ENCODE results near the gene GNAQ. TPM values are rescaled to one million over a fixed set of nuclear protein-coding genes. Genes with fewer than 3 reads are reported as not detected.
"Not testable (repeated sequence)": the region's sequence is repeated elsewhere in the genome, so short reads cannot be mapped to it uniquely, and the experiment has no call there.

Gene GNAQ
- total RNA-seq, 1 experiment from 2014 or later = 0.51 TPM

DNA sequence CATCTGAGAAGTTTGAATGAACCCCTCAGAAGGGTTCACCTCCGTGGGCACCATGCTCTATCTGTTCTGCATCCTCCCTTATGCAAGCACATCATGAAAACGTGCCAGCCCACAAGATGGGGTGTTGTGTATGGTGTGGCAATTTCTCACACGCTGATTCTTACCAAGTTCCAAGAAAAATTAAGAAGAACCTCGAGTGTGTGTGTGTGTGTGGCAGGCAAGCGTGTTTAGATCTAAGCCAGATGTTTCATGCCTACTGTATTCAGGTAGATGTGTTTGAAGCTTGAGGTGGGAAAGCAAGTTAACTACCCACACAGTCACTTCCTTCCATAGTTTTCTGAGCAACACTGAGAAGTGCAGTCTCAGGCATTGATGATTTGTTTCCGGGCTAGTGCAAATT lies 305.8 kb downstream of the GNAQ start:
- DNase-seq (no peak), ATAC-seq (no peak)
- Histone ChIP-seq H3K4me1 (ENCODE audit: insufficient read depth, low read length) (no peaks in the 10 kb centered on the region), H3K36me3 (ENCODE audit: low read depth, low read length) (no peaks in the 10 kb centered on the region), H3K79me2 (ENCODE audit: low read length) (no peaks in the 10 kb centered on the region), H3F3A (ENCODE audit: low read length, unreplicated experiment) (no peaks in the 10 kb centered on the region), H3K4me2 (ENCODE audit: low read length) (no peak overlapping the region), H3K9me2 (replicated peaks; ENCODE audit: low read length) (no peaks in the 10 kb centered on the region), H3K27me3 (ENCODE audit: low read length) (no peaks in the 10 kb centered on the region), H3K9me3 (ENCODE audit: low read length) (no peaks in the 10 kb centered on the region), H3K27ac (ENCODE audit: low read length) (no peak overlapping the region), H4K20me1 (ENCODE audit: low read length) (no peaks in the 10 kb centered on the region), H2AFZ (ENCODE audit: low read length) (no peak overlapping the region), H3K9ac (ENCODE audit: low read length) (no peak overlapping the region), H3K4me3 (ENCODE audit: low read length) (no peak overlapping the region)
- intact Hi-C loops (cut with micrococcal nuclease) = no loop called here
- ChIA-PET POLR2A (ENCODE audit: unreplicated experiment) (no interaction called here), CTCF (no interaction called here)
- no TSS peak for BruUV-seq (replicated peaks)
- TF ChIP-seq EZH2phosphoT487 (IDR thresholded peaks at IDR 0.05; ENCODE audit: borderline replicate concordance, low read length) = no peak

GRCh38 chr9:77725046-77725694 lies 306.4 kb downstream of the GNAQ start:
- Histone ChIP-seq H3K4me1 (ENCODE audit: insufficient read depth, low read length) (no peaks in the 10 kb centered on the region), H3K27ac (ENCODE audit: low read length) (no peak overlapping the region), H2AFZ (ENCODE audit: low read length) (no peak overlapping the region), H4K20me1 (ENCODE audit: low read length) (no peaks in the 10 kb centered on the region), H3K4me3 (ENCODE audit: low read length) (no peak overlapping the region), H3K9me3 (ENCODE audit: low read length) (no peaks in the 10 kb centered on the region), H3K9me2 (replicated peaks; ENCODE audit: low read length) (no peaks in the 10 kb centered on the region), H3K4me2 (ENCODE audit: low read length) (no peak overlapping the region), H3K9ac (ENCODE audit: low read length) (no peak overlapping the region), H3K27me3 (ENCODE audit: low read length) (no peaks in the 10 kb centered on the region), H3F3A (ENCODE audit: low read length, unreplicated experiment) (no peaks in the 10 kb centered on the region), H3K36me3 (ENCODE audit: low read depth, low read length) (no peaks in the 10 kb centered on the region), H3K79me2 (ENCODE audit: low read length) (no peaks in the 10 kb centered on the region)
- intact Hi-C loops (cut with micrococcal nuclease) = no loop called here
- DNase-seq (no peak), ATAC-seq (no peak)
- BruUV-seq (replicated peaks) = no TSS peak
- TF ChIP-seq EZH2phosphoT487 (IDR thresholded peaks at IDR 0.05; ENCODE audit: borderline replicate concordance, low read length) (no peak), EZH2 (IDR thresholded peaks at IDR 0.05; ENCODE audit: low read length, unreplicated experiment) (no peak)
- ChIA-PET CTCF (no interaction called here), POLR2A (ENCODE audit: unreplicated experiment) (no interaction called here)

GRCh38 chr9:77721156-77721555 lies 310.5 kb downstream of the GNAQ start:
- H3K4me2 ChIP-seq (ENCODE audit: low read length); ATAC-seq; H3K9me2 ChIP-seq (replicated peaks; ENCODE audit: low read length); DNase-seq; H3K27me3 ChIP-seq (ENCODE audit: low read length); H3K4me3 ChIP-seq (ENCODE audit: low read length); H2AFZ ChIP-seq (ENCODE audit: low read length); H3F3A ChIP-seq (ENCODE audit: low read length, unreplicated experiment); intact Hi-C loops (cut with micrococcal nuclease); H3K36me3 ChIP-seq (ENCODE audit: low read depth, low read length); H4K20me1 ChIP-seq (ENCODE audit: low read length); BruUV-seq (replicated peaks); H3K9me3 ChIP-seq (ENCODE audit: low read length); POLR2A ChIA-PET (ENCODE audit: unreplicated experiment); H3K9ac ChIP-seq (ENCODE audit: low read length); H3K79me2 ChIP-seq (ENCODE audit: low read length); CTCF ChIA-PET; H3K27ac ChIP-seq (ENCODE audit: low read length): not testable (repeated sequence)
- H3K4me1 ChIP-seq (ENCODE audit: insufficient read depth, low read length) = peaks cover 16% of the 10 kb centered on the region

- Histone ChIP-seq H3K4me2 (ENCODE audit: low read length) (no peak overlapping the region), H3K4me3 (ENCODE audit: low read length) (no peak overlapping the region), H4K20me1 (ENCODE audit: low read length) (no peaks in the 10 kb centered on the region), H3K79me2 (ENCODE audit: low read length) (no peaks in the 10 kb centered on the region), H3F3A (ENCODE audit: low read length, unreplicated experiment) (no peaks in the 10 kb centered on the region), H3K4me1 (ENCODE audit: insufficient read depth, low read length) (peaks cover 19% of the 10 kb centered on the region), H3K27me3 (ENCODE audit: low read length) (no peaks in the 10 kb centered on the region), H2AFZ (ENCODE audit: low read length) (no peak overlapping the region), H3K9me2 (replicated peaks; ENCODE audit: low read length) (no peaks in the 10 kb centered on the region), H3K36me3 (ENCODE audit: low read depth, low read length) (no peaks in the 10 kb centered on the region), H3K27ac (ENCODE audit: low read length) (no peak overlapping the region), H3K9ac (ENCODE audit: low read length) (no peak overlapping the region), H3K9me3 (ENCODE audit: low read length) (no peaks in the 10 kb centered on the region)
- POLR2A ChIA-PET (ENCODE audit: unreplicated experiment) = no interaction called here
- ATAC-seq (no peak), DNase-seq (no peak)
- intact Hi-C loops (cut with micrococcal nuclease) = loop anchor here (5.0 kb wide), 2 partner anchors 132 to 197 kb away; no protein-coding TSS in a partner anchor
- CTCF ChIA-PET = no interaction called here
- BruUV-seq (replicated peaks) = no TSS peak
- TF ChIP-seq CTCF (conservative IDR thresholded peaks at IDR 0.05; ENCODE audit: low read depth, low read length) = no peak
- TF ChIP-seq EZH2 (IDR thresholded peaks at IDR 0.05; ENCODE audit: low read length, unreplicated experiment) = no peak
- TF ChIP-seq EZH2phosphoT487 (IDR thresholded peaks at IDR 0.05; ENCODE audit: borderline replicate concordance, low read length) = no peak
These were observed 312.3 kb downstream of the GNAQ start for GRCh38 chr9:77719321-77719720.

DNA sequence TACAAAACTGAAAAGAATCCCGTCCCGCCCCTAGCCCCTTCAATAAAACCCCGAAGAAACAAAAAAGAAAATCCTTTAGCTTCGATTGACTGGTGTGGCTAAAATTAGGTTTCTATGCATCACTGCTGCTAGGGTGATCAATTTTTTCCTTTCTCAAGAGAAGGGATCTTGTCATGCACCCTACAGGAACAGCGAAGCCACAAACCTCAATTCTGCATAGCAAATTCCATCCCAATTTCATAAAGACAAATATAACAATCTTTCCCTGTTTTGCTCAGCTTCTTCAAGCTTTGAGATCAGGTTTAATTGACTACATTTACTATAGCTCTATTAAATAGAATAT lies 313.3 kb downstream of the GNAQ start:
- not testable (repeated sequence) for H3K36me3 ChIP-seq (ENCODE audit: low read depth, low read length)
- H3K27ac ChIP-seq (ENCODE audit: low read length) = peak overlapping the region; percentile 66
- POLR2A ChIA-PET (ENCODE audit: unreplicated experiment) = interaction anchor here (0.6 kb wide), 1 partner anchor 210 kb away, joined by 18 read pairs; no protein-coding TSS in a partner anchor

More for the DNA sequence above, 313.3 kb downstream of the GNAQ start:
- H3K9me2 ChIP-seq (replicated peaks; ENCODE audit: low read length); H3K79me2 ChIP-seq (ENCODE audit: low read length); DNase-seq; CTCF ChIA-PET; H3K9me3 ChIP-seq (ENCODE audit: low read length); H3K4me3 ChIP-seq (ENCODE audit: low read length); H3K27me3 ChIP-seq (ENCODE audit: low read length); H3K9ac ChIP-seq (ENCODE audit: low read length); BruUV-seq (replicated peaks); H4K20me1 ChIP-seq (ENCODE audit: low read length); H3F3A ChIP-seq (ENCODE audit: low read length, unreplicated experiment): not testable (repeated sequence)
- Histone ChIP-seq H2AFZ (ENCODE audit: low read length) (0 out of 2 replicates have a peak overlapping the region, but pooled peaks have one; percentile 38), H3K4me1 (ENCODE audit: insufficient read depth, low read length) (peaks cover 28% of the 10 kb centered on the region), H3K4me2 (ENCODE audit: low read length) (0 out of 2 replicates have a peak overlapping the region, but pooled peaks have one; percentile 59)
- peak; percentile 13; the same call in 1 of the 2 replicates for ATAC-seq
- intact Hi-C loops (cut with micrococcal nuclease) = loop anchor here (5.0 kb wide), 2 partner anchors 131 to 196 kb away; no protein-coding TSS in a partner anchor
